ENCODE data around the gene CREB3L2.
A peak's percentile ranks its signal among the peaks of the same experiment; 100 is the strongest.

The CREB3L2 gene

GRCh38 chr7:138009350-138009653, 7.4 kb upstream of the CREB3L2 start:
- no peak for DNase-seq

- DNase-seq: peak; percentile 67
These were observed 6.9 kb upstream of the CREB3L2 start for GRCh38 chr7:138008588-138009349.

GRCh38 chr7:138008019-138008587, 6.2 kb upstream of the CREB3L2 start:
- DNase-seq: no peak

- DNase-seq: no peak
These were observed 4.2 kb upstream of the CREB3L2 start for GRCh38 chr7:138006106-138006505.

- no peak for DNase-seq
These were observed 3.0 kb upstream of the CREB3L2 start for GRCh38 chr7:138004936-138005335.

- DNase-seq: no peak
These were observed 2.2 kb upstream of the CREB3L2 start for GRCh38 chr7:138004046-138004445.

GRCh38 chr7:138002828-138003189, 923 bp upstream of the CREB3L2 start:
- DNase-seq: no peak

GRCh38 chr7:138002096-138002827, 376 bp upstream of the CREB3L2 start:
- peak; percentile 99 for DNase-seq

GRCh38 chr7:138000081-138000701, 1.7 kb downstream of the CREB3L2 start:
- DNase-seq: peak; percentile 9

- DNase-seq: peak; percentile 10
These were observed 2.3 kb downstream of the CREB3L2 start for GRCh38 chr7:137999496-138000080.

GRCh38 chr7:137998250-137998649, 3.6 kb downstream of the CREB3L2 start:
- peak; percentile 59 for DNase-seq

GRCh38 chr7:137996871-137997270, 5.0 kb downstream of the CREB3L2 start:
- DNase-seq: peak; percentile 44

- peak; percentile 89 for DNase-seq
These were observed 5.5 kb downstream of the CREB3L2 start for GRCh38 chr7:137996386-137996851.

GRCh38 chr7:137994216-137994615, 7.7 kb downstream of the CREB3L2 start:
- DNase-seq: no peak

GRCh38 chr7:137993395-137993743, 8.5 kb downstream of the CREB3L2 start:
- no peak for DNase-seq

- DNase-seq: peak; percentile 50
These were observed 9.1 kb downstream of the CREB3L2 start for GRCh38 chr7:137992550-137993394.

GRCh38 chr7:137992104-137992549, 9.8 kb downstream of the CREB3L2 start:
- DNase-seq: no peak

- no peak for DNase-seq
These were observed 11.5 kb downstream of the CREB3L2 start for GRCh38 chr7:137990251-137990941.

- no peak for DNase-seq
These were observed 12.3 kb downstream of the CREB3L2 start for GRCh38 chr7:137989590-137989989.

GRCh38 chr7:137989094-137989493, 12.8 kb downstream of the CREB3L2 start:
- no peak for DNase-seq

GRCh38 chr7:137987968-137988367, 13.9 kb downstream of the CREB3L2 start:
- no peak for DNase-seq

- DNase-seq: no peak
These were observed 14.3 kb downstream of the CREB3L2 start for GRCh38 chr7:137987563-137987962.

Data from NCI-H2171 treated with DMSO at 0.1 percent for 48 hours (cell line).